CD4-positive, alpha-beta T cell (primary cell): ENCODE results near the gene CRTC1. TPM values are rescaled to one million over a fixed set of nuclear protein-coding genes. Genes with fewer than 3 reads are reported as not detected.
A peak's percentile ranks its signal among the peaks of the same experiment; 100 is the strongest.

Source experiments
- ATAC-seq: fragments of 200-7000 bp; cut with Tn5 transposase; one replicate; pipeline ENCODE4 v1.10.0; 2022; ENCODE audit warnings: mild to moderate bottlenecking; ENCODE audit not compliant: poor library complexity
- CTCF ChIA-PET: fragments of 350-600 bp; sonication (Branson Sonifier 250); formaldehyde crosslinking; loops from one replicate; lab custom pipeline; 2021; ENCODE audit warnings: antibody characterized with exemption, inconsistent platforms; lab: Charles Lee
- POLR2A ChIA-PET: fragments of 350-600 bp; sonication (Branson Sonifier 250); formaldehyde crosslinking; loops from one replicate; lab custom pipeline; 2021; ENCODE audit warnings: antibody characterized with exemption, inconsistent platforms; lab: Charles Lee
- DNase-seq, 14 experiments: peaks; one replicate each; pipeline ENCODE4 v3.0.0-alpha.2; 2013 to 2020; ENCODE audit warnings: mixed read lengths in 2 of 14
- H3K27ac ChIP-seq, 2 donors: one replicate each; pipeline versions ENCODE4 v1.5.1 to v1.7.0; 2013; ENCODE audit warnings: low read length in 2 of 2, low read depth in 1 of 2, mild to moderate bottlenecking in 1 of 2
- H3K27me3 ChIP-seq, 2 experiments: 1 replicate in 1 of 2; 2 replicates in 1 of 2; pipeline versions ENCODE4 v1.6.1 to v1.7.0; 2013; ENCODE audit warnings: low read length in 2 of 2, control low read depth in 1 of 2, mild to moderate bottlenecking in 1 of 2, moderate library complexity in 1 of 2; ENCODE audit not compliant: insufficient read depth in 2 of 2, control insufficient read depth in 1 of 2
- H3K36me3 ChIP-seq: one replicate; pipeline ENCODE4 v1.6.1; 2013; ENCODE audit warnings: low read length, control low read depth; ENCODE audit not compliant: insufficient read depth
- H3K4me1 ChIP-seq: one replicate; pipeline ENCODE4 v1.6.1; 2013; ENCODE audit warnings: low read length, control low read depth; ENCODE audit not compliant: insufficient read depth
- H3K4me3 ChIP-seq: one replicate; pipeline ENCODE4 v1.5.1; 2013; ENCODE audit warnings: mild to moderate bottlenecking, low read length, moderate library complexity
- H3K9me3 ChIP-seq, 2 experiments: 1 replicate in 1 of 2; 2 replicates in 1 of 2; pipeline versions ENCODE4 v1.6.1 to v1.7.0; 2013; ENCODE audit warnings: low read length in 2 of 2, mild to moderate bottlenecking in 2 of 2, control low read depth in 1 of 2, moderate library complexity in 1 of 2; ENCODE audit not compliant: control insufficient read depth in 1 of 2, insufficient read depth in 1 of 2
- H3K27ac Mint-ChIP-seq: one replicate; pipeline ENCODE4 v1.8.0; 2020; ENCODE audit warnings: mixed read lengths
- H3K27me3 Mint-ChIP-seq: one replicate; pipeline ENCODE4 v1.8.0; 2021; ENCODE audit warnings: mixed read lengths
- H3K36me3 Mint-ChIP-seq: one replicate; pipeline ENCODE4 v1.8.0; 2021; ENCODE audit warnings: low read depth, mixed read lengths
- H3K4me1 Mint-ChIP-seq: one replicate; pipeline ENCODE4 v1.8.0; 2021; ENCODE audit warnings: low read depth, mixed read lengths
- H3K4me3 Mint-ChIP-seq: one replicate; pipeline ENCODE4 v1.8.0; 2020; ENCODE audit warnings: mild to moderate bottlenecking, mixed read lengths
- H3K9me3 Mint-ChIP-seq: one replicate; pipeline ENCODE4 v1.8.0; 2020; ENCODE audit warnings: mixed read lengths
- intact Hi-C, 2 experiments: fragments of 100-400 bp; cut with DNase I in 1 of 2; cut with micrococcal nuclease in 1 of 2; formaldehyde crosslinking; loops; one replicate each; pipeline versions ENCODE4 v1.15.1 to v1.9.0; 2023 to 2025; cut with DNase I, micrococcal nuclease
- total RNA-seq, 174 experiments: library from RNA in 2 of 174; stranded (reverse) in 2 of 174; gene quantifications; one replicate each; pipeline ENCODE4 v1.2.3 and lab custom pipeline; 2021 to 2026
- TF ChIP-seq, protein P1 (sequence below): fragments of 200-600 bp; IDR thresholded peaks from one replicate; pipeline ENCODE4 v1.8.0; 2022; ENCODE audit warnings: antibody characterized with exemption, mild to moderate bottlenecking

The CRTC1 gene
- total RNA-seq, 2 experiments from 2014 or later: 11.8 to 12.2 TPM

DNA sequence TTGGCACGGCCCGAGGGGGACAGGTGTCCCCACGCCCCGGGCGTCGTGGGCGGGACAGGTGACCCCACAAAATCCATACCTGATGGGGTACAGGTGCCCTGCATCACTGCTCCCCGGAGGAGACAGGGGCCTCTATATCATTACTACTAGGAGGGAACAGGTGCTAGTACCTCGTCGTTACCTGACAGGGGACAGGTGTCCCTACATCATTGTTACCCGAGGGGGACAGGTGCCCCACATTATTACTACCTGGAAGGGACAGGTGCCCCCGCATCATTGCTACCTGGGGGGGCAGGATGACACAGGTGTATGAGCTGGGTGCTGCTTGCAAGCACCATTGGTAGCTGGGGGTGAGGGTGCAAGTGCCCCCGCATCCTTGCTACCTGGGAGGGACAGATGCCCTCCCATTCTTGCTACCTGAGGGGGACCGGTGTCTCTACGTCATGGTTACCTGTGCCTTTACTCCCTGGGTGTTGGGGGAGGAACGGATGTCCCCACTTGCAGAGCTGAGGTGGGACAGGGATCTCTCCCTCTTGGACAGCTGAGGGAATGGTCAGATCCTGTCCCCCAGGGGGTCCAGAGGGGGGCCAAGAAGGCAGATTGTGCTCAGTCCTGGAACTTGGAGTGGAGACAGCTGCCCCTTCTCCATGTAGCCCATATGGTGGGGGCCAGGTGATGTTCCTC is 620 bp downstream of the CRTC1 start:
- Mint-ChIP-seq H3K9me3 (no peaks in the 10 kb centered on the region), H3K4me1 (peaks cover 36% of the 10 kb centered on the region), H3K27me3 (no peaks in the 10 kb centered on the region), H3K36me3 (no peaks in the 10 kb centered on the region), H3K27ac (peak overlapping the region; percentile 77), H3K4me3 (peak overlapping the region; percentile 78)
- Histone ChIP-seq H3K27me3 (no peaks in the 10 kb centered on the region), H3K27ac (no peak overlapping the region), H3K4me3 (peak overlapping the region; percentile 69), H3K4me1 (peaks cover 30% of the 10 kb centered on the region), H3K36me3 (no peaks in the 10 kb centered on the region), H3K9me3 (no peaks in the 10 kb centered on the region)
- ChIA-PET POLR2A (interaction anchor here (0.8 to 2.3 kb wide), 5 partner anchors 16 to 148 kb away, joined by 4 to 14 read pairs (median 4); partner anchors contain the start of genes UBA52 and UPF1), CTCF (no interaction called here)
- DNase-seq (no peak), ATAC-seq (peak; percentile 35)
- TF ChIP-seq, protein P1, sequence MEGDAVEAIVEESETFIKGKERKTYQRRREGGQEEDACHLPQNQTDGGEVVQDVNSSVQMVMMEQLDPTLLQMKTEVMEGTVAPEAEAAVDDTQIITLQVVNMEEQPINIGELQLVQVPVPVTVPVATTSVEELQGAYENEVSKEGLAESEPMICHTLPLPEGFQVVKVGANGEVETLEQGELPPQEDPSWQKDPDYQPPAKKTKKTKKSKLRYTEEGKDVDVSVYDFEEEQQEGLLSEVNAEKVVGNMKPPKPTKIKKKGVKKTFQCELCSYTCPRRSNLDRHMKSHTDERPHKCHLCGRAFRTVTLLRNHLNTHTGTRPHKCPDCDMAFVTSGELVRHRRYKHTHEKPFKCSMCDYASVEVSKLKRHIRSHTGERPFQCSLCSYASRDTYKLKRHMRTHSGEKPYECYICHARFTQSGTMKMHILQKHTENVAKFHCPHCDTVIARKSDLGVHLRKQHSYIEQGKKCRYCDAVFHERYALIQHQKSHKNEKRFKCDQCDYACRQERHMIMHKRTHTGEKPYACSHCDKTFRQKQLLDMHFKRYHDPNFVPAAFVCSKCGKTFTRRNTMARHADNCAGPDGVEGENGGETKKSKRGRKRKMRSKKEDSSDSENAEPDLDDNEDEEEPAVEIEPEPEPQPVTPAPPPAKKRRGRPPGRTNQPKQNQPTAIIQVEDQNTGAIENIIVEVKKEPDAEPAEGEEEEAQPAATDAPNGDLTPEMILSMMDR: no peak
- intact Hi-C loops: loop anchor here in 1 of 2 experiments (1.0 to 5.0 kb wide), 5 partner anchors 17 to 235 kb away; partner anchors contain the start of genes COPE and DDX49

DNA sequence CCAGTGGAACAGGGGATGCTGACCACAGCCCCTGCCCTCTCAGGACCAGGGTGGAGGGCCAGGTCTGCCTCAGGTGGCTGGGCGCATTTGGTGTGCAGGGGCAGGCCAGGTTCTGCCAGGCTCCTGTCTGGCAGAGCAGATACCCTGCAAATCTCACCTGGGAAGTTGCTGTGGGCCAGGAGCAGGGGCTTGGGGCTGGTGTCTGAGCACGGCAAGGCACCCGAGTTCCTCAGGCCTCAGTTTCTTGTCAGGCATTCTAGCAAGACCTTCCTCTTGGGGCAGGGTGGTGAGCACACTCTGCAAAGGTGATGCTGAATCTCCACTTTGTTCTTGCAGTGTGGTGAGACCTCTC is 1.1 kb downstream of the CRTC1 start:
- Mint-ChIP-seq H3K27me3 (no peaks in the 10 kb centered on the region), H3K4me3 (peak overlapping the region; percentile 78), H3K4me1 (peaks cover 36% of the 10 kb centered on the region), H3K27ac (peak overlapping the region; percentile 77), H3K9me3 (no peaks in the 10 kb centered on the region), H3K36me3 (peaks cover 1% of the 10 kb centered on the region)
- TF ChIP-seq, protein P1: no peak
- DNase-seq: peak in 1 of 14 experiments; percentile 26
- Histone ChIP-seq H3K9me3 (no peaks in the 10 kb centered on the region), H3K36me3 (no peaks in the 10 kb centered on the region), H3K4me1 (peaks cover 30% of the 10 kb centered on the region), H3K4me3 (peak overlapping the region; percentile 69), H3K27me3 (no peaks in the 10 kb centered on the region), H3K27ac (no peak overlapping the region)
- intact Hi-C loops: loop anchor here in 1 of 2 experiments (2.0 to 5.0 kb wide), 3 partner anchors 16 to 164 kb away; no protein-coding TSS in a partner anchor
- ChIA-PET CTCF (no interaction called here), POLR2A (interaction anchor here (0.8 to 2.3 kb wide), 5 partner anchors 15 to 147 kb away, joined by 4 to 14 read pairs (median 4); partner anchors contain the start of genes UBA52 and UPF1)
- ATAC-seq: no peak

DNA sequence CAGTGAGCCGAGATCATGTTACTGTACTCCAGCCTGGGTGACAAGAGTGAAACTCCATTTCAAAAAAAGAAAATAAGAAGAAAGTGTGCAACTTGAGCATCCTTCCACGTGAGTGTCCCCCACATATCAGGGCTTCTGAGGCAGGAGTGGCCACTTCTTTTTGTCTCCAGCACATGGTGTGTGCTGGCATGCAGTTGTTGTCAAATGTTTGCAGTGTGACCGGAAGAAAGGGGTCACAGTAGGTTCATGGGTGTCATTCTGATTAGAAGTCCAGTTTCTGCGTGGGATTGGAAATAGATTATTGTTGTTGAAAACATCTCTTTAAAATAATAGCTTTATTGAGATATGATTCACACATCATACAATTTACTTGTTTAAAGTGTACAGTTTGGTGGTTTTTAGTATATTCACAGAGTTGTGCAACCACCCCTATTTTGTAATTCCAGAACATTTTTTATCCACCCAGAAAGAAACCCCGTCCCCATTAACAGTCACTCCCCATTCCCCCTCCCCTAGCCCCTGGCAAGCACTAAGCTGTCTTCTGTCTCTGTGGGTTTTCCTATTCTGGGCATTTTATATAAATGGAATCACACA is 2.2 kb downstream of the CRTC1 start:
- Mint-ChIP-seq H3K27me3 (no peaks in the 10 kb centered on the region), H3K4me1 (peaks cover 36% of the 10 kb centered on the region), H3K9me3 (no peaks in the 10 kb centered on the region), H3K27ac (no peak overlapping the region), H3K36me3 (peaks cover 4% of the 10 kb centered on the region), H3K4me3 (peak overlapping the region; percentile 78)
- Histone ChIP-seq H3K27me3 (no peaks in the 10 kb centered on the region), H3K27ac (no peak overlapping the region), H3K36me3 (peaks cover 3% of the 10 kb centered on the region), H3K4me3 (no peak overlapping the region), H3K9me3 (no peaks in the 10 kb centered on the region), H3K4me1 (peaks cover 30% of the 10 kb centered on the region)
- intact Hi-C loops: loop anchor here in 1 of 2 experiments (2.0 kb wide), 2 partner anchors 15 to 165 kb away; no protein-coding TSS in a partner anchor
- ATAC-seq (no peak), DNase-seq (no peak)
- ChIA-PET POLR2A (interaction anchor here (1.2 kb wide), 1 partner anchor 16 kb away, joined by 4 read pairs; no protein-coding TSS in a partner anchor), CTCF (interaction anchor here (1.0 kb wide), 1 partner anchor 96 kb away, joined by 3 read pairs; no protein-coding TSS in a partner anchor)
- TF ChIP-seq, protein P1: no peak
